ENCODE data around the gene DLG2.

The DLG2 gene

DNA sequence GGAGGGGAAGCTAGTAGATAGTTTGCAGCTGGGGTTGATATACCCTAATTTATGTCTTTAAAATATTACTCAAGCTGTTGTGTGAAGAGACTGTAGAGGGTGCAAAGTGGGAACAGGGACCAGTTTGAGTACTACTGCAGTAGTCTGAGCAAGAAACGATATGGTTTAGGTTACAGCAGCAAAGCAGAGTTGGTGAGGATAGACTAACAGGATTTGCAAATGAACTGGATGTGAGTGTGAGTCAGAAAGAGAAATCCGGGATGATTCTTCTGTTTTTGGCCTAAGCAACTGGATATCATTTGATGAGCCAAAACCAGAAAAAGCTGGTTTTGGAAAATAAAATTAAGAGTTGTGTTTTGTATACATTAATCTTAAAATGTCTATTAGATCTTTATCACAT is 1591.5 kb downstream of the DLG2 start:
- no peak for DNase-seq

DNA sequence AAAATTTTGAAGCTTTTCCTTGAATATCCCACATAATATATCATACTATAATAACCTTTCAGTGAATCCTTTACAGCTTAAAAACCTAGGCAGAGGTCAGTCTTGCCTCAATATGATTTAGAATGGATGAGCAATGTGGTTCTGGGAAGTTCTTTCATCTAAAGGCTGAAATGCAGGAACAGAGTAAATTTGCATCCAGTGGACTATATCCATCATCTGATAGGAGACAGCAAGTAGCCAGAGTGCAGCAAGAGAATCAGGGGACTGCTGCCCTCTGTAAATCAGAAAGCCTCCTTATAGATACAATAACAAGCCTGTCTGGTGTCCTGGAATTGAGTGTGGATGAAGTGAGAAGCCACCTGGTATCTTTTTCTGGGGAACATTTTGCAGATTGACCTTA is 1592.7 kb downstream of the DLG2 start:
- no peak for DNase-seq

DNA sequence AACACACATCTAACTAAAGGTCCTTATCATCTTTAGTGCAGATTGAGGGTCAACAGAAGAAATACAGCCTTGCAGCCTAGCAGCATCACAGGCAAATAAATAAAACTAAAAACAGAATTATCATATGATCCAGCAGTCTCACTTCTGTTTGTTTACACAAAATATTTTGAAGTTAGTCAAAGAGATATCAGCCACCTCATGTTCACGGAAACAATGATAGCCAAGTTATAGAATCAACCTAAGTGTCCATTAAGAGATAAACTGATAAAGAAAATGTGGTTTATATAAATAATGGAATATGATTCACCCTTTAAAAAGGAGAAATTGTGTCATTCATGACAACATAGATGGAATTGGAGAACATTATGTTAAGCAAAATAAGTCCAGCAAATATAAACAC is 1602.9 kb downstream of the DLG2 start:
- DNase-seq = no peak

DNA sequence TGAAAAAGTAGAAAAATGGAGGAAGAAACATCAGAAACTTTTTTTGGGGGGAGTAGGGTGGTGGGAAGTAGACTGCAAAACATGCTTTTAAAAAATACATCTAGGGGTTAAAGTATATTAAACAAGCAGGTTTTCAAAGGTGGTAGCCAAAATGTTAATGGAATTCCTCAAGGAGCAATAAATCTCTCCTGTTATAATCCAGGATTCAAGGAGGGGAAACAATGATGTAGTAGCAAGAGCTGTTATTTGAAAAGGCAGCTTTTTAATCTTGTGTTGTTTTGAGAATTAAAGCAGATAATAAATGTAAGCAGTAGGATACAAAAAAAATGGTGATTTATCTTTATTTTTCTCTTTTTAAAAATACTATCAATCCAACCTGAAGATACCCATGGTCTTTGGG is 1604.4 kb downstream of the DLG2 start:
- DNase-seq = no peak

DNA sequence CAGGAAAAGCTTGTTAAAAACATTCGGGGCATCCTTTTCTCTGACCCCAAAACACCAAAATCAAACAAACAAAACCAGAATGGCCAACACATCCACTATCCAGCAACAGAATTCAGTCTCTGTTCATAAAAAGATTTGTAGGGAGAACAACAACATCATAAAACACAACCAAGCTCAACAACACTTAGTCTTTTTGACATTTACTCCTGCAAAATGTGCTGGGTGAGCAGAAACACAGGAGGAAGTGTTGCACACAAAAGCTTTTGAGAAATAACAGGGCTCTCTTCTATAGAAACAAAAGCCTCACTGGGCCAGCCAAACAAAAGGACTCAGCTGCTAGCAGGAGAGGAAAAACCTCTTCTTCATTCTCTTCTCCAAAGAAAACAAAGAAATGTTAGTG is 1604.9 kb downstream of the DLG2 start:
- no peak for DNase-seq

DNA sequence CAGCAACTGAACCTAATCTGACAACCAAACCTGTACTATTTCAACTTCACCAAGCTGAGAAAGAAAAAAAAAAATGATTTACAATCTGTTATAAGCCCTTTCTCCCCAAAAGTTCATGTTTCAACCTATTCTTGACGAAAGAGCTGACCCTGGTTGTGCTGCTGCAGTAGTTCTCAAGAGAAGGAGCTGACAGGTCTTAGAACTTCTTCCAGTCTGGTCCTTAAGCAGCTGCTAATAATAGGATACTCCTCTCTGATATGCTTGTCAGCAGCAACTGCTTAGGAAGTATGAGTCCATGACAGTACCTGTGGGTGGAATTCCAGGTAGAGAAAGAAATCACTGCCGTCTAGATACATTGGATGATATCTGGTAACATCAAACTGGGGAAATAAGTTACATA is 1605.9 kb downstream of the DLG2 start:
- no peak for DNase-seq

DNA sequence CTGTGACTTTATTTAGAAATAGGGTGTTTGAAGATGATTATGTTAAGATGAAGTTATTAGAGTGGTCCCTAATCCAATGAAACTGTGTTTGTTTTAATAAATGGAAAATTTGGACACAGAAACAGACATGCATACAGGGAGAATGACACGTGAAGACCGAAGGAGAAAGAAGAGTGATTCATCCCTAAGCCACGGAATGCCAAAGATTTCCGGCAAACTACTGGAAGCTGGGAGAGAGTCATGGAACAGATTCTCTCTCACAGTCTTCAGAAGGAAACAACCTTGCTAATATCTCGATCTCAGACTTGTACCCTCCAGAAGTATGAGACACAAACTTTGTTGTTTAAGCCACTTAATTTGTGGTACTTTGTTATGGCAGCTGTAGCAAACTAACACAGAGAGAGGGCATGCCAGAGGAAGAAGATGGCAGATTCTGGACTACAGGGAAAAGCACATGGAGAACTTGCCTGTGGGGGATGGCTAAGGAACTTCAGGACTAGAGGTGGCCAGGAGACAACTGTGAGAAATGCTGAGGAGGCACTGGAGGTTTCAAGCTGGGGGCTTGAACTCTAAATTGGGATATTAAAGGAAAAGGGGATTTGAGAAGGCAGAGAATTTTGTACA is 1607.5 kb downstream of the DLG2 start:
- no peak for DNase-seq

DNA sequence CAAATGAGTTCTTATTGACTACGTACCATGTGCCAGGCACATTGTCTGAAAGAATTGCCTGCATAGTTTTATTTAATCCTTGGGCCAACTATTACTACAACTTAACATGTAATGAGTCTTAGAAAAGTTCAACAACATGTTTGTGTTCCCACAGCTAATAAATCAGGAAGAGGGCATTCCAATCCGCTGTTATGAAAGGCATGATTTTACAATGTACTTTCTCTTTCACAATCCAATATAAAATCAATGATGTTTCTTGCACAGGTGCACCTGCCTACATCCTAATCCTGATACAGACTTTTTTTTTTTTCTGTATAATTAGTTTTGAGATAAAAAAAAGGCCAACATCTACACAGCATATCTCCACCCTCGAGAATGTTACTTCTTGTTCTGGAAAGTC is 1612.6 kb downstream of the DLG2 start:
- DNase-seq = no peak

DNA sequence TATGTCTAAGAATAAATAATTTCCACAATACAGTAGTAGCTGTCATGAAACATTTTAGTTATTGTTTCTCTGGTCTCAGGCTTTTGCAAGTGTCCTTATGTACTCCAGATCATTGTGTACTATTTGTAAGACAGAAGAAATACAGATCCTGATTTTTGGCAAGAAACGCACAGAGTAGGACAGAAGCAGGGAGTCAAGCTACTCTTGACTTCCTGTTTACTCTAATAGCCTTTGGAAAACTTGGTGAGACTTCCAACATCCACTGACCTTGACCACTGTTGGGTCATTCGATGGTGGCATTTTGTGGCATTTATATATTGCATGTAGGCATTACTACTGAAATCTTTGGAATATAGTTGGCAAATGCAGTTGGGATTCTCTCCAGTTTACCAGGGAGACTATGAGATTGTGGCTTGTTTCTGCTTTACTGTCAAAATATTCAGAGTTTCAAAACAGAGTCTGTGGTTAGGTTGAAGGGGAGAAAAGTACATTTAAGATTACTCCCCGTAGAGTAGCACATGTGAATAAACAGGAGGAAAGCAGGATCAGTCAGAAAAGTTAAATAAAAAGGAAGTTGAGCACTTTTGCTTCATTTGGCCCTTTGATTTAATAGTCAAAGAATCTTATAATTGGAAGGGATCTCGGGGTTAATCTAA is 1614.8 kb downstream of the DLG2 start:
- DNase-seq = no peak

DNA sequence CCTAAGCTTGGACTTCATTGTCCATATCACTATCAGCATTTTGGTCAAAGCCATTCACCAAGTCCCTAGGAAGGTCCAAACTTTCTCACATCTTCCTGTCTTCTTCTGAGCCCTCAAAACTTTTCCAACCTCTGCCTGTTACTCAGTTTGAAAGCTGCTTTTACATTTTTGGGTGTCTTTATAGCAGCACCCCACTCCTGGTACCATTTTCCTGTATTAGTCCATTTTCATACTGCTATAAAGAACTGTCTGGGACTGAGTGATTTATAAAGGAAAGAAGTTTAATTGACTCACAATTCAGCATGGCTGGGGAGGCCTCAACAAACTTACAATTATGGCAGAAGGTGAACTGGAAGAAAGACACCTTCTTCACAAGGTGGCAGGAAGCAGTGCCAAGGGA is 1624.0 kb downstream of the DLG2 start:
- no peak for DNase-seq

DNA sequence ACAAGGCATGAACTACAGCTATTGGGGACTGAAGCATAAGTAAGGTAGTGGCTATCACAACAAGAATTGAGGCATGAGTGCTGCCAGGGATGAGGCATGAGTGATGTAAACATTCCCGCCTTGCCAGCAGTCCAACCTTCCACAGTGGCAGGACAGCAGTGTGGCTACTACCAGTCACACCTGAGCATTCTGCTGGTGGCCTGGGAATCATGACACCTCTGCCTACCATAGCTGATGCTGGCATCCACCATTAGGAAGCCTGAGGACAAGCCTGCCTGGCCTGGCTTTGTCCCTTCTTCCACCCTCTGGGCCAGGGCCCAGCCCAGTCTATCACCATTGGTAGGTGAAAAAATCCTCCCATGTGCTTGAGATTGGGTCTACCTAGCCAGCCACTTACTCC is 1628.2 kb downstream of the DLG2 start:
- no peak for DNase-seq

DNA sequence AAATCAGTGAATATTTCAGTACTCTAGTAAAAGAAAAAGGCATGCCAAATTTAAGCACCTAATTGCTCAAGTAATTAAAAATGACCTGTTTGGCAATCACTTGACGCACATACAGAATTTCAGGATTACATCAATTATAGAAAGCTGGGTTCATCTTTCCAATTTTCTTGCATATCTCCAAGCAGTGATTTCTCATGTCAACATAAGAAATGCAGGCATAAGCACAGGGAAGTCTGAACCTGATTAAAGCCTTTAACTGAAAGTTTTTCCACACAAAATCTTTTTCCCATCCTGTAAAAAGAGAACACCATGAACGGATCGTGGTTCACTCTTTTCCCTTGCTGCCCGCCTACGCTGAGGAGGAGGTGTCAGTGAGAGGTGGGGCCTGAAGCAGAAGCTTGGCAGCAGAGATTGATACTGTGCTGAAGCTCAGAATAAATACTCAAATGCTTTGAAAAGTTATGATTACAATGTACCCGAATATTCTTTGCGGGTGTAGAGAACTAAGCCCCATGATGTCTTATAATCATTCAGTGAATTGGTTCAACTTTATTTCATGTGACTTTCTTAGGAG is 1636.9 kb downstream of the DLG2 start:
- no peak for DNase-seq

DNA sequence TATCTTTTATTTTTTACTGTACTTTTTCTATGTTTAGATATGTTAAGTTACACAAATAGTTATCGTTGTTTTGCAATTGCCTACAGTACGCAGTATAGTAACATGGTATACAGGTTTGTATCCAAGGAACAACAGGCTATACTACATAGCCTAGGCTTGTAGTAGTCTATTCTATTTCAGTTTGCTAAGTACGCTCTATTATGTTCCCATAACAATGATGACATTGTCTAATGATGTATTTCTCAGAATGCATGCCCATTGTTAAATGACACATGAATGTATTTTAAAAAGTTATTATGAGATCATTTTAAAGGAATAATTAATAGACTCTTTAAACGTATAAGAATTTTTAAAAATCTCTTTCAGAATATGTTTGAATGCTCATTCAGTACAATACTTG is 1644.3 kb downstream of the DLG2 start:
- DNase-seq = no peak

DNA sequence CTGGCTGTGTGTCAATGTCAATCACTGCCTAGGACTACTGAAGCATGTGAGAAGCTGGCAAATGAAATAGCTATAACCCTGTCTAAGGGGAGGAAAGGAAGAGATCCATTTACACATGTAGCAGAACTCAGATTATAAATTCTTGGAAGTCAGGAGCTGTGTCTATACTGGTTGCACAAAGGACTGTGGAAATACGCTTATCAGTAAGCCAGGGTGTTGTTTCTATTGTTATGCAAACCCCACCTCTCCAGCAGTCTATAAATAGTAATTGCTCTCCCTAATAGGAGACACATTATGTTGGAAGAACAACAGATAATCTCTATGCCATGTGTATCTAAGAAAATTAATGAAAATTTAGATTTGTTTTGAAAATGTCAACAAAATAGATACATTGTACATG is 1647.6 kb downstream of the DLG2 start:
- DNase-seq = no peak

DNA sequence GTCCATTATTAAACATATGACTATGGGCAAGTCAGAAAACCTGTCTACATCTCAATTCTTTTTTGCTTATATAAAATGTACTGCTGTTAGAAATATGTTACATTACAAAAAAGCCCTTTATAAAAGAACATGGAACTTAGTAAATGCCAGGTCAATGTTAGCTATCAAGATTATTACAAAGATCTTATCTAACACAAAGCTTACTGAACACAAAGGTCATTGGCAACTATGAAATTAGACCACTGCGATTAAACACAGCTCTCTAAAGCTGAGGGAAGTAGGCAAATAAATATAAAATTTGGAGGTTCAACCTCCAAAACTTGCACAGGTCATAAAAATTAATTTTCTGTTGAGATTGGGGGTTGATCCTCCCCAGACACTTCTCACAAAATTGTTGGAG is 1648.2 kb downstream of the DLG2 start:
- DNase-seq = no peak

DNA sequence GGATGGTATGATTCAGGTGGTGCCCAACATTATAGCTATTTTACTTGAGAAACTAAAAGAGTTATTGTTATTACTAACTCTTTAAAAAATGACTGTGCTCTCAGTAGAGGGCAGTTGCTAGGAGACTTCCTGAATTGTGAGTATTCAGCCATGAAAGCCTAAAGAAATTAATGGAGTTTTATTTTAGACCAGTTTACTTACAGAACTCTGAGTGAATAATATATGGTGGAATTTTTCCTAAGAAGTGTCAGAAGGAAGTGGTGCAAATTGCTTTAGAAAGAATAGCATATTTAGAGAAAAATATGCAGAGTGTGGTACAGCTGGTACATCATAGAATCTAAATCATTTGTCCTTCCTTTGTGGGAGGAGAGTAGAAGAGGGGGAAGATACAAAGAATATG is 1651.1 kb downstream of the DLG2 start:
- DNase-seq = no peak

DNA sequence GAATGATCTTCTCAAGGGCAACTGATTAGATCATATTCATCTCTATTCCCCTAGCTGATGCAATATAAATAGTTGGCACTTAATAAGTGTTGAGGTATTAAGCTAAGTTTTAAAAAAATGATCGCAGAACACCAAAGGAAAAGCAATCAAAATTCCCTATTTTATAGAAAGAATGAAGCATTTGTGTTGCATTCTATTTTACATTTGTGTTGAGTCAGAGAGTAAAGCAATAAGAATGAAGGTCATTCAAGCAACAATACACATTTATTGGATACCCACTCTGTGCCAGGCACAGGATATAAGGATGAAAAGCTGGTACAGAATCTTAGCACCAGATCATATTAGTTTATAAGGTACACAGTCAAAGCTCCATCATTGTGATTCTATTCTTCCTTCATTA is 1654.6 kb downstream of the DLG2 start:
- no peak for DNase-seq

DNA sequence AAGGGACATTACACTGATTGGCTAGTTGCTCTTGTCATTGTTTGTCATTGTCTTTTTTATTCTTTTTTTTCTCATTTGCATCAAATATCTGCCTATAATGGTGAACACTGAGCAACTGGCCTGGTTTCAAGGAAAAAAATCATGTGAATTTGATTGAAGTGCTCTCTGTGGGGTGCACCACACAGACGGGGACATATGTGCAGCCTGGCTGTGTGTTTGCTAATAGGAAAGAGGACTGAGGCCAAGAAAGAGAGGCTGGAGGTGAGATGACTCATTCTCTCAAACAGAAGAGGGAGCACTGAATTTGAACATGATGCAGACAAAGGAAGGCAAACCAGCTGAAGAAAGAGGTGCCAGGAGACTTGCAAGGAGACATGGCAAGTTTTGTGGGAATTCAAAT is 1656.1 kb downstream of the DLG2 start:
- DNase-seq = no peak

DNA sequence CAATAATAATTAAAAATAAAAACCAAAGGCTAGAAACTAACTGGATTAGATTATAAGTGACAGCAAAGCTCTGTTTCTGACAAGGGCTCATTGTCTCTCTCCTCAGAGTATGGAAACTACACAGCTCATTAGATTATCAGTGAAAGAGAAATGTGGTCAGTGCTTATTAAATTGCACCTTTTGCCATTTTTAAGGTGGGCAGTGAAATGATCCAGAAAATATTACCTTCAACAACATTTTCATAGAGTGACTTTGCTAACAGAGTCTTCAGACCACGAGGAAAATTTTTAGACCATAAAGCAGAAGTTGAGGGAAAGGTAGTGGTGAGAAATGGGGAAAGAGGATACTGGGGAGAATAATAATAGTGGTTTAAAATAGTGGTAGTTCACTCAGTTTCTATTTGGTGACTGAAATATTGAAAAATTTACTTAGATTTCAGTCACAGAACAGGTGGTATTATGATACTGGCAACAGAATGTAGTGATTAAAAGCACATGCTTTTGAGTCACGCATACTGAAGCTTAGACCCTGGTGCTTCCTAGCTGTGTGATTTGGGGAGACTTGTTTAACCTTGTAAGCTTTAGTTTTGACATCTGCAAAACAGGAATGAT is 1657.0 kb downstream of the DLG2 start:
- no peak for DNase-seq

DNA sequence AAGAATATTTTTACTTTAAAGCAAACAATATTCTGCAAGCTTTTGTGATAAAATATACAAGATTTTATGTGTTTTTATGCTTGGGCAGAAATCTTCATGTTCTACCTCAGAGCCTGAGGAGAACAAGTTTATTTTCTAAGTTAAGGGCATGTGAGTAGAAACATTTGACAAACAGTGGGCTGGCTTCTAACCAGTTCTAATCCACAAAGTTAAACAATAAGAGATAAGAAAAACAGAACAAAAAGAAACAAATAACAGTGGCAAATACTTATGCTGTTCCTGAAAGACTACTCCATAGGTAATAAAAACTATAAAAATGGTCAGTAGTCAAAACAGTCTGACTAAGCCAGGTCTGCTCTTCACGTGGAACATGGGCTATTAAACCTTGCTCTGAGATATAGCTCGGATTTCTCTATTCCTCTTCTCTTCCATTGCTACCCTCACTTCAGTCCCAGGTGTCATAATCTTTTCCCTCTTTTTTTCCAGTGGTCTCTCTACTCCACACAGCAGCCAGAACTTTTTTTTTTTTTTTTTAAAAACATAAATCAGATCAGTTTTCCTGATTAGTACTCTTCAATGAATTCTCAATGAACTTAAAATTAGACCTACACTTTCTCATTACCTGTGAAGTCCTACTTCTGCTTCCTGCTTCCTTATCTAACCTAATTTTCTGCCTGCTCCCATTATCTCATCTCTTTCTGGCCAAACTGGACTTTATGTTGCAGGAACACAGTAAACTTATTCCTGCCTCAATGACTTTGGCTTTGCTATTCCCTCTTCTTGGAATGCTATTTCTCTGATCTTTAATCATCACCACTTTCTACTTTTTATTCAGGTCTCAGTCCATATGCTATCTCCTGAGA is 1669.9 kb downstream of the DLG2 start:
- no peak for DNase-seq

DNA sequence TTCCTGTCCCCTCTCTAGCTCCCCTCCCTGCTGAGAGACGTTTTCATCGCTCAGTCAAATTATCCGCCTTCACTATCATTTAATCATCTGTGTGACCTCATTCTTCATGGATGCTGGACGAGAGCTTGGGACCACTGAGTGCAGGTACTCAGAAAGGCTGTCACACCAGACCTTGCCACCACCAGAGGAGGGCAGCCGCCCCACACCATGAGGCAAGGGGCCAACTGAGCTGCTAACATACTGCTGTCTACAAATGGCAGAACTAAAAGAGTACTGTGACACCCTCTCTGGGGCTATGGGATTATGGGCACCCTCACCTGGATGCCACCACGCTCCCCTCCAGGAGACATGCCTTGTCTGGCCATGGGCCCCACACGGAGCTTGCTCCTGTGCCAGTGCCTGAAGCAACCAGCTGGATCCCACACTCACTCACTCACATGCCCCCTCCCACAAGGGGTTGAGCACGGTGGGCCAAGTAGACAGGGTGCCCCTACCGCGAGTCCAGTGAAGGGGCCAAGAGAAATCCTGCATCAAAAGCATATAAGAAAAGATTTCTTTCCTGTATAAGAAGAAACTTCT is 1670.9 kb downstream of the DLG2 start:
- DNase-seq = no peak

DNA sequence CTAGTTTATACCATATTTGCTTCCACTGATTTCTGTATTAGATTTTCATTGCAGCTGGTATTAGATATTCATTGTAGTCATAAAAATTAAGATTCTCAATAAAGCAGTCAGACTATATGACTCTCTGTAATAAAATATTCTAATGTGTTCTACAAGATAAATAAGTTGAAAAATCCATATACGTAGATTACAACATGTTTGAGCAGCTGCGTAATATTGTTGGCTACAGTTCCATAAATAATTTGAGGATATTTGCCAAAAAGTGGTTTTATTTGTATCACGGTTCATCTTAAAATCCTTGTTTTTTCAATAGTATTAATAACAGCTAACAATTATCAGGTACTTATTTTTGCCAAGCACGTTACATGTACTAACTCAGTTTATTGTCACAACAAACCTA is 1672.4 kb downstream of the DLG2 start:
- DNase-seq = no peak

DNA sequence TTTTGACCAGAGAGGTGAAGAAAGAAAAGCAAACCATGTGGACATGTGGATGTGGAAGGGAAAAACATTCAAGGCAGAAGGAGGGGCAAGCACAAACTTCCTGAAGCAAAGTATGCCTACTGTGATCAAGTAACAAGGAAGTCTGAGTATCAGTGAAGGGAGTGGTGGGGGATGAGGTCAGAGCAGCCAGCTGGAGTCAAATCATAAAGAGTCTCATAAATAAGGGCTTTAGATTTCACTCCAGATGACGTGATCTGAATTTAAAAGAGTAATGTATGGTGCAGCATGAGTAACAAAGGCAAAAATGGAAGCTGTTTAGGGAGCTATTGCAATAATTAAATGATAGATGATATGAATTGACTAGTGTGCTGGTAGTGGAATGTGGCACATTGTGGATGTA is 1675.6 kb downstream of the DLG2 start:
- no peak for DNase-seq
